Progenitor cell of endocrine pancreas (in vitro differentiated cells): ENCODE data around the gene CIAO3. TPM values are rescaled to one million over a fixed set of nuclear protein-coding genes. Genes with fewer than 3 reads are reported as not detected.

Experiments used
- DNase-seq: peaks from one replicate; pipeline ENCODE4 v3.0.0; 2021; ENCODE audit warnings: low spot score; ENCODE audit not compliant: unreplicated experiment
- H3K27ac Mint-ChIP-seq: 2 replicates; pipeline ENCODE4 v1.8.0; 2021; ENCODE audit warnings: mild to moderate bottlenecking, moderate library complexity, mixed read lengths
- H3K27me3 Mint-ChIP-seq: 2 replicates; pipeline ENCODE4 v1.8.0; 2021; ENCODE audit warnings: mixed read lengths
- H3K36me3 Mint-ChIP-seq: 2 replicates; pipeline ENCODE4 v1.8.0; 2022; ENCODE audit warnings: mixed read lengths; ENCODE audit not compliant: insufficient read depth
- H3K4me1 Mint-ChIP-seq: 2 replicates; pipeline ENCODE4 v1.8.0; 2021; ENCODE audit warnings: low read depth, mixed read lengths
- H3K4me3 Mint-ChIP-seq: 2 replicates; pipeline ENCODE4 v1.8.0; 2021; ENCODE audit warnings: low read depth, mild to moderate bottlenecking, moderate library complexity, mixed read lengths
- H3K9me3 Mint-ChIP-seq: 2 replicates; pipeline ENCODE4 v1.8.0; 2021; ENCODE audit warnings: low read depth, mixed read lengths
- total RNA-seq: library from RNA; stranded (reverse); gene quantifications from 2 replicates; pipeline ENCODE4 v1.2.1, GENCODE V29; 2021
- TF ChIP-seq, protein P1 (sequence below): fragments of 200-600 bp; sonication (generic); IDR thresholded peaks from one replicate; pipeline ENCODE4 v1.5.0; 2021; ENCODE audit warnings: antibody characterized with exemption, mild to moderate bottlenecking; ENCODE audit not compliant: unreplicated experiment

Gene CIAO3
- total RNA-seq, 1 donor from 2014 or later, result 44.0 TPM

DNA sequence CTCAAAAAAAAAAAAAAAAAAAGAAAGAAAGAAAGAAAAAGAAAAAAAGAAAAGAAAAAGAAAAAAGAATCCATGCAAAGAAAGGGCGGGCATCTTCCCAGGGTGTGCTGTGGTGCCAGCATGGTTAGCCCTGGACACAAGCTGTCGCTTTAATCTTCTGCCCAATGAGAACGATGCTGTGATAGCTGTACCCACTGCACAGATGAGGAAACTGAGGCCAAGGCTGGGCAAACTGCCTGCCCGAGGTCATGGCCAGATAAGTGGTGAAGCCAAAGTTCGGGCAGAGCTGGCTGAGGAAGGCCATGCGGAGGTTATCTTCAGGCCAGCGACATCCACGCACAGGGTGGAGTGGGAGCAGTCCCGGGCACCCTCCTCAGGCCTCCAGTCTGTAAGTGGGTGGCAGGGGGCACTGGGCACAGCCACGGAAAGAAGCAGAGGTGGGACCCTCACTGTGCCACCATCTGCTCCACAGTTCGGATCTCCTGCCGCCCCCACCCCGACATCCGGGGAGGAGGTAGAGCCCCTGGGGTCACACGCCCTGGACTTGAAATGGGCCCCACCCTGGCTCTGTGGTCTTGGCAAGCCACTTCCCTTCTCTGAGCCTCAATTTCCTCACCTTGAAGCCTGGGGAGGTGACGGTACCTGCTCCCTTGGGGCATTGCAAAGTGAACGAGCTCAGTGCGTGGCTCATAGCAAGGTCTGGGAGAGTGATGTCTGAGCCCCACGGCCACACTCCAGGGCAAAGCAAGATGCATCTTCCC, 41.7 kb downstream of the CIAO3 start:
- H3K36me3 Mint-ChIP-seq, result no peaks in the 10 kb centered on the region
- DNase-seq, result no peak
- no peaks in the 10 kb centered on the region for H3K9me3 Mint-ChIP-seq
- peaks cover 66% of the 10 kb centered on the region for H3K27me3 Mint-ChIP-seq
- TF ChIP-seq, protein P1, sequence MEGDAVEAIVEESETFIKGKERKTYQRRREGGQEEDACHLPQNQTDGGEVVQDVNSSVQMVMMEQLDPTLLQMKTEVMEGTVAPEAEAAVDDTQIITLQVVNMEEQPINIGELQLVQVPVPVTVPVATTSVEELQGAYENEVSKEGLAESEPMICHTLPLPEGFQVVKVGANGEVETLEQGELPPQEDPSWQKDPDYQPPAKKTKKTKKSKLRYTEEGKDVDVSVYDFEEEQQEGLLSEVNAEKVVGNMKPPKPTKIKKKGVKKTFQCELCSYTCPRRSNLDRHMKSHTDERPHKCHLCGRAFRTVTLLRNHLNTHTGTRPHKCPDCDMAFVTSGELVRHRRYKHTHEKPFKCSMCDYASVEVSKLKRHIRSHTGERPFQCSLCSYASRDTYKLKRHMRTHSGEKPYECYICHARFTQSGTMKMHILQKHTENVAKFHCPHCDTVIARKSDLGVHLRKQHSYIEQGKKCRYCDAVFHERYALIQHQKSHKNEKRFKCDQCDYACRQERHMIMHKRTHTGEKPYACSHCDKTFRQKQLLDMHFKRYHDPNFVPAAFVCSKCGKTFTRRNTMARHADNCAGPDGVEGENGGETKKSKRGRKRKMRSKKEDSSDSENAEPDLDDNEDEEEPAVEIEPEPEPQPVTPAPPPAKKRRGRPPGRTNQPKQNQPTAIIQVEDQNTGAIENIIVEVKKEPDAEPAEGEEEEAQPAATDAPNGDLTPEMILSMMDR, result no peak
- H3K4me1 Mint-ChIP-seq, result no peaks in the 10 kb centered on the region
- no peak overlapping the region for H3K4me3 Mint-ChIP-seq
- no peak overlapping the region for H3K27ac Mint-ChIP-seq

DNA sequence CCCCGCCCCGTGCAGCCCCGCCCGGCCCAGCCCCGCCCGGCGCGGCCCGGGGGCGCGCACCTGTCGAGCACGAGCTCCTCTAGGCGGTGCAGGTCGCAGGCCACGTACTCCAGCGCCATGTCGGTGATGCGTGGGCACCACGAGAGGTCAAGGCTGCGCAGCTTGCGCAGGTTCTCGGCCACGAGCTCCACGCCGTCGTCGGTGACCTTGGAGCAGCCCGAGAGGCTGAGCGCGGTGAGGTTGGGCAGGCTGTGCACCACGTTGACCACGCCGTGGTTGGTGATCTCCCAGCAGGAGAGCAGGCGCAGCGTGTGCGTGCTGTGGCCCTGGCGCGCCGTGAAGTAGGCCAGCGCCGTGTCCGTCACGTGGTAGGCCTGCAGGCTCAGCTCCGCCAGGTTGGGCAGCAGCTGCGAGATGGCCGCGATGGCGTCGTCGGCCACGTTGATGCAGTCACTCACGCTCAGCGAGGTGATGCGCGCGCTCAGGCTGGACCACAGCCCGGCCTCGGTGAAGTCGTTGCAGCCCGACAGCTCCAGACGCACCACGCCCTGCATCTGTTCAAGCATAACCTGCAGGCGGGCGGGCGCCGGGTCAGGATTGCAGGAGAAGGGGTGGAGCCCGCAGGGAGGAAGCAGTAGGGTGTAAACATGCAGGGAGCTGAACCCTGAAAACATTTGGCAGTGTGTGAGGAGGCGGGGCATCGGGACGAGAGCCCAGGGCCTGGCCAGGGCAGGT, 45.3 kb downstream of the CIAO3 start:
- TF ChIP-seq, protein P1, result no peak
- no peak overlapping the region for H3K27ac Mint-ChIP-seq
- peaks cover 62% of the 10 kb centered on the region for H3K27me3 Mint-ChIP-seq
- H3K9me3 Mint-ChIP-seq, result no peaks in the 10 kb centered on the region
- H3K4me1 Mint-ChIP-seq, result no peaks in the 10 kb centered on the region
- H3K36me3 Mint-ChIP-seq, result no peaks in the 10 kb centered on the region
- DNase-seq, result no peak
- peak overlapping the region; percentile 7 for H3K4me3 Mint-ChIP-seq

DNA sequence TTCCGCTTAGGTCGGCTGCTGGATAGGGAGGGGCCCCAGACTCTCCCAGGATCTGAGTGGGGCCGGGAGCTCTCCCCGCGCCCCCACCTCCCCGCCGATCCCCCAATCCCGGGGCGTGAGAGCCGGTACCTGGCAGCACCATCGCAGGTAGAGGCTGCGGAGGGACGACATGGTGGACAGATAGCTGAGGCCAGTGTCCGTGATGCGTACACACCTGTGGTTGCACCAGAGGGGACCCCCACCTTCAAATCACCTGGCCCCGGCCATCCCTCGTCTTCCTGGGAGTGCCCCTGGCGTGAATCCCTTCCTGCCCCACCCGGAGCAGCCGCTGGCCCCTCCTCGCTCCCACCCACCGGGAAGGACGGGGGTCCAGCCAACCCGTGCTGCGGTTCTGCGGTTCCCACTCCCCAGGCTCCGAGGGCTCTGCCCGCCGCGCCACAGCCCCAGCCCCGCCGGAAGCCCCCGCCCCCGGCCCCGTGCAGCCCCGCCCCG, 45.9 kb downstream of the CIAO3 start:
- H3K9me3 Mint-ChIP-seq, result no peaks in the 10 kb centered on the region
- no peaks in the 10 kb centered on the region for H3K4me1 Mint-ChIP-seq
- no peak overlapping the region for H3K4me3 Mint-ChIP-seq
- H3K27me3 Mint-ChIP-seq, result peaks cover 59% of the 10 kb centered on the region
- no peaks in the 10 kb centered on the region for H3K36me3 Mint-ChIP-seq
- H3K27ac Mint-ChIP-seq, result no peak overlapping the region
- no peak for DNase-seq
- TF ChIP-seq, protein P1, result no peak

DNA sequence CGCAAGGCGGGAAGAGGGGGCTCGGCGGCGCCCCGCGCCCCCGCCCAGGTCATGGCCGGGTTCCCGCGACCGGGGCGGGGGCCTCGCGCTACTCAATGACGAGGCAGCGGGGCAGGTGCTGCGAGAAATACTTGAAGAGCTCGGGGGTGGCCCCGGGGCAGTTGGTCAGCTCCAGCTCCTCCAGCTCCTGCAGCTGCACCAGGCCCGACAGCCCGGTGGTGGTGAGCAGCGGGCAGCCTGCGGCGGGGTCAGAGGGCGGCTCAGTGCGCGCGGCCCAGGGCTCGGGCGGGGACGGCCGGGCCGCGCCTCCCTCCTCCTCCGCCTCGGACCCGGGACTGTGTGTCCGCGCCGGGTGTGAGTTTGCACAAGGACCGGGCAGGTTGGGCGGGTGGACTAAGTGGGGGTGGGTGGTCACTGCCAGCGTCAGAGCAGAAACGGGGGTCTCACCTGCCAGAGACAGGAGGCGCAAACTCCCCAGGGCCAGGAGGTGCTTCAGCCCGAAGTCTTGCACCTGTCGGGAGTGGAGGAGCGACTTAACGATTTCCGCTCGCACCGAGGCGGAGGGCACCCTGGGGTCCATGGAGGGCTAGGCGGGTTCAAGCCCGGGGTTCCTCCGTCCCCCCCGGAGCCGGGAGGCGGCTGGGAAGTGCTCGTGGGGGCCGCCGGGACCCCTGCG, 46.5 kb downstream of the CIAO3 start:
- peaks cover 54% of the 10 kb centered on the region for H3K27me3 Mint-ChIP-seq
- H3K27ac Mint-ChIP-seq, result no peak overlapping the region
- H3K36me3 Mint-ChIP-seq, result no peaks in the 10 kb centered on the region
- peaks cover 4% of the 10 kb centered on the region for H3K4me1 Mint-ChIP-seq
- TF ChIP-seq, protein P1, result no peak
- no peak for DNase-seq
- H3K9me3 Mint-ChIP-seq, result no peaks in the 10 kb centered on the region
- H3K4me3 Mint-ChIP-seq, result no peak overlapping the region

DNA sequence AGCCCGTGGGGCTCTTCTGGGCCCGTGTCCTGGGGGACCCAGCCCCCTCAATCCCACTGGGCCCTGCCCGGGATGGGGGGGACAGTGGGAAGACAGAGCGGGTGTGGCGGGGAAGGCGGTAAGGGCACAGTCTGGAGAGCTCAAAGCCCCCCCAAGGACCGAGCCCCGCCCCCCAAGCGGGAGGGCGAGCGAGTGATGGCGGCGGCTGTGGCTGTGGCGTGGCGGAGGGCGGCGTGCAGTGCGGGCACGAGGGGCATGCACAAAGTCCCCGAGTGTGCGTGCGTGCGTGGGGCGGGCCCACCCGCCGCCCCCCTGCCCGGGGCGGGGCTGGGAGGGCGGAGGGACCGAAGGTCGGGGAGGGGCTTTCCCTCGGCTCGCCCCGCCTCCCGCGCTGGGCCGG, 47.0 kb downstream of the CIAO3 start:
- H3K27me3 Mint-ChIP-seq, result peaks cover 50% of the 10 kb centered on the region
- DNase-seq, result no peak
- H3K4me1 Mint-ChIP-seq, result peaks cover 5% of the 10 kb centered on the region
- H3K27ac Mint-ChIP-seq, result no peak overlapping the region
- H3K9me3 Mint-ChIP-seq, result no peaks in the 10 kb centered on the region
- H3K36me3 Mint-ChIP-seq, result no peaks in the 10 kb centered on the region
- TF ChIP-seq, protein P1, result no peak
- no peak overlapping the region for H3K4me3 Mint-ChIP-seq
